Neural cell (in vitro differentiated cells): ENCODE data around the gene EIF2B1.

ENCODE experiments used
- CTCF ChIP-seq: fragments of 450-650 bp; IDR thresholded peaks from 2 replicates; pipeline ENCODE4 v1.5.1; 2014; ENCODE audit warnings: antibody characterized with exemption, mild to moderate bottlenecking, moderate library complexity; ENCODE audit not compliant: poor library complexity, severe bottlenecking
- EP300 ChIP-seq: fragments of 450-650 bp; conservative IDR thresholded peaks from 2 replicates; pipeline ENCODE4 v1.6.1; 2014; ENCODE audit warnings: antibody characterized with exemption, mild to moderate bottlenecking, moderate library complexity; ENCODE audit not compliant: poor library complexity, severe bottlenecking
- EZH2 ChIP-seq: fragments of 200-600, 300-800 bp; shearing (Covaris generic), sonication (generic); IDR thresholded peaks from 2 replicates; pipeline ENCODE4 v1.6.1; 2014; ENCODE audit warnings: antibody characterized with exemption, low read length, borderline replicate concordance, mild to moderate bottlenecking; ENCODE audit not compliant: insufficient read depth, poor library complexity, severe bottlenecking
- POLR2AphosphoS5 ChIP-seq: IDR thresholded peaks from 2 replicates; pipeline ENCODE4 v1.6.1; 2012
- REST ChIP-seq: IDR thresholded peaks from 2 replicates; pipeline ENCODE4 v1.6.1; 2012; ENCODE audit warnings: borderline replicate concordance

- TF ChIP-seq CTCF (no peak), EP300 (peak; percentile 82), REST (peak; percentile 74), EZH2 (no peak), POLR2AphosphoS5 (peak; percentile 98)
Measured at GRCh38 chr12:123633379-123634141, at the start of gene EIF2B1, which contains the start of gene GTF2H3.
